HL-60 (cell line): ENCODE results near the gene KCNQ1.

Experiments used
- POLR2AphosphoS5 ChIP-seq: IDR thresholded peaks from 2 replicates; pipeline ENCODE4 v1.6.1; 2012; ENCODE audit warnings: low read depth
- SPI1 ChIP-seq: IDR thresholded peaks from 2 replicates; pipeline ENCODE4 v1.6.1; 2012; ENCODE audit warnings: low read depth, mild to moderate bottlenecking, borderline replicate concordance
- TF ChIP-seq, protein P1 (sequence below): IDR thresholded peaks from one replicate; pipeline ENCODE4 v1.5.1; 2011; ENCODE audit warnings: low read length, control low read depth, inconsistent platforms; ENCODE audit not compliant: insufficient read depth

DNA sequence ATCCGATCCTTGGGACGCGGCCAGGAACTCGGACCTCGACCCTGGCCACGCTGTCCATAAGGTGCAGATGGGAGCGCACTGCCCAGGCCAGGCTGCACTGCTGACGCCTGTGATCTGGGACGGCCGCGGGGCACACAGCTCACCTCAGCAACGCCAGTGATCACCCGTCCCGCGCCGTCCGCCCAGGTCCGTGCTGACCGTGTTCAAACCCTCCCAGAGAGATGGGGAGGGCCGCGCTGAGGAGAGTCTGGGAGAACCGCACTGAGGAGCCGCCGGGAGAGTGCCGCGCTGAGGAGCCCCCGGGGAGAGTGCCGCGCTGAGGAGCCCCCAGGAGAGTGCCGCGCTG, 254.3 kb downstream of the KCNQ1 start:
- TF ChIP-seq, protein P1, sequence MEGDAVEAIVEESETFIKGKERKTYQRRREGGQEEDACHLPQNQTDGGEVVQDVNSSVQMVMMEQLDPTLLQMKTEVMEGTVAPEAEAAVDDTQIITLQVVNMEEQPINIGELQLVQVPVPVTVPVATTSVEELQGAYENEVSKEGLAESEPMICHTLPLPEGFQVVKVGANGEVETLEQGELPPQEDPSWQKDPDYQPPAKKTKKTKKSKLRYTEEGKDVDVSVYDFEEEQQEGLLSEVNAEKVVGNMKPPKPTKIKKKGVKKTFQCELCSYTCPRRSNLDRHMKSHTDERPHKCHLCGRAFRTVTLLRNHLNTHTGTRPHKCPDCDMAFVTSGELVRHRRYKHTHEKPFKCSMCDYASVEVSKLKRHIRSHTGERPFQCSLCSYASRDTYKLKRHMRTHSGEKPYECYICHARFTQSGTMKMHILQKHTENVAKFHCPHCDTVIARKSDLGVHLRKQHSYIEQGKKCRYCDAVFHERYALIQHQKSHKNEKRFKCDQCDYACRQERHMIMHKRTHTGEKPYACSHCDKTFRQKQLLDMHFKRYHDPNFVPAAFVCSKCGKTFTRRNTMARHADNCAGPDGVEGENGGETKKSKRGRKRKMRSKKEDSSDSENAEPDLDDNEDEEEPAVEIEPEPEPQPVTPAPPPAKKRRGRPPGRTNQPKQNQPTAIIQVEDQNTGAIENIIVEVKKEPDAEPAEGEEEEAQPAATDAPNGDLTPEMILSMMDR: no peak
- TF ChIP-seq POLR2AphosphoS5: no peak
- no peak for TF ChIP-seq SPI1
